ACC112 (cell line): ENCODE results near the gene NOL8.

Experiments
- H2AFZ ChIP-seq: fragments of 200-600 bp; sonication (generic); one replicate; pipeline ENCODE4 v1.6.0; 2017; ENCODE audit warnings: antibody characterized with exemption, low read length; ENCODE audit not compliant: unreplicated experiment
- H3K27ac ChIP-seq: fragments of 200-600 bp; sonication (generic); 2 replicates; pipeline ENCODE4 v1.5.1; 2014; ENCODE audit warnings: low read depth, mild to moderate bottlenecking, antibody characterized with exemption, low read length, moderate library complexity
- H3K27me3 ChIP-seq: fragments of 200-600 bp; sonication (generic); 2 replicates; pipeline ENCODE4 v1.6.1; 2014; ENCODE audit warnings: mild to moderate bottlenecking, antibody characterized with exemption, low read length, moderate library complexity, mixed read lengths; ENCODE audit not compliant: insufficient read depth
- H3K36me3 ChIP-seq: fragments of 200-600 bp; sonication (generic); 2 replicates; pipeline ENCODE4 v1.6.1; 2016; ENCODE audit warnings: mild to moderate bottlenecking, antibody characterized with exemption, low read length, moderate library complexity, mixed read lengths; ENCODE audit not compliant: insufficient read depth
- H3K4me1 ChIP-seq: fragments of 200-600 bp; sonication (generic); one replicate; pipeline ENCODE4 v1.6.1; 2016; ENCODE audit warnings: low read length, mixed read lengths; ENCODE audit not compliant: insufficient read depth, unreplicated experiment, control insufficient read depth
- H3K4me3 ChIP-seq: fragments of 200-600 bp; sonication (generic); 2 replicates; pipeline ENCODE4 v1.5.1; 2014; ENCODE audit warnings: mild to moderate bottlenecking, low read depth, low read length
- H3K79me2 ChIP-seq: fragments of 200-600 bp; sonication (generic); one replicate; pipeline ENCODE4 v1.6.0; 2016; ENCODE audit warnings: low read length; ENCODE audit not compliant: control insufficient read depth, unreplicated experiment, insufficient read depth

The NOL8 gene

DNA sequence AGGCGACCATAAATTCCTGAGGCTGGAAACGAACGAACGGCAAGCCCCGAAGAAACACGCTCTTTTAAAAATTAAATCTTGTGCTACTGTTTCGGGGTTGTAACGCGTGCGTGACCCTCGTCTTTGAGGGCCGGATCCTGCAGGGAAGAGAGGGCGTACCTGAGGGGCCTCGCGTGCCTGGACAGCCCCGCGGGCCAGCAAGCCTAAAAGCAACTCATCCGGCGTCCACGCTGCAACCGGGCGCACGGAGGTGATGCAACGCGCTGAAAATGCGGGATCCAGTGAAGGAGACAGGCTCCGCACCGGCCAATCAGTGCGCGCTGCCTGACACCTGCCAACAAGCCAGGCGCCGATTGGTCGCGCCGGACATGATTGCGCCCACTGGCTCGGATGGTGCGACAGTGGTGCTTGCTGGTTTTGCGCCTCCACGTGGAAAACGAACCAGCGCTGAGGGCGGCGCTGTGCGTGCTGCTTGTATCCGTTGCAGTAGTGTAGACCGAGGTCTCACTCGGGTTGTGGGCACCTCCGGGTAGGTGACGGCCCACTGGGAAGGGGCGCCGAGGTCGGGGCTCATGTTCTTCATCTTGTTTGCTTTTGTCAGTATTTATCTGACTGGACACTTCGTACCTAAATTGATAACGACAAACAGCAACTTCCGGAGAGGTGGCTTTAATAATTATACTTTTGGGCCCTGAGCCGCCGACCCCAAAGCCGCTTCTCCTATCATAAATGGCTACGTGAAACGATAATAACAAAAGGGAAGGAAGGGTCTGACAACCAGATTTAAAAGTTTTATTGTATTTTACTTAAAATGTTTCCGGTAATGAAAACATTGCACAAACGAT is 31.5 kb downstream of the NOL8 start, which contains the start of gene IARS1:
Gene IARS1, minus strand, starts transcription at position 246 of the 845 bp plus-strand sequence. CDS start 4,278 bp downstream, outside the sequence.
- Histone ChIP-seq H3K27me3 (no peaks in the 10 kb centered on the region), H3K27ac (peak within 1 kb of the TSS; percentile 69), H3K36me3 (peaks cover 24% of the 10 kb centered on the region), H3K79me2 (peaks cover 57% of the 10 kb centered on the region), H2AFZ (peak within 1 kb of the TSS; percentile 44), H3K4me1 (peaks cover 35% of the 10 kb centered on the region), H3K4me3 (peak within 1 kb of the TSS; percentile 90)

- H3K4me1 ChIP-seq = peaks cover 35% of the 10 kb centered on the region
- H3K36me3 ChIP-seq = peaks cover 23% of the 10 kb centered on the region
- peak overlapping the region; percentile 69 for H3K27ac ChIP-seq
- peak overlapping the region; percentile 90 for H3K4me3 ChIP-seq
- H3K79me2 ChIP-seq = peaks cover 61% of the 10 kb centered on the region
- H3K27me3 ChIP-seq = no peaks in the 10 kb centered on the region
- H2AFZ ChIP-seq = no peak overlapping the region
These were observed 32.1 kb downstream of the NOL8 start for GRCh38 chr9:92293075-92293354.

GRCh38 chr9:92292338-92293074 is 32.6 kb downstream of the NOL8 start:
- H3K79me2 ChIP-seq = peaks cover 64% of the 10 kb centered on the region
- peaks cover 23% of the 10 kb centered on the region for H3K36me3 ChIP-seq
- peaks cover 35% of the 10 kb centered on the region for H3K4me1 ChIP-seq
- no peaks in the 10 kb centered on the region for H3K27me3 ChIP-seq
- peak overlapping the region; percentile 90 for H3K4me3 ChIP-seq
- H2AFZ ChIP-seq = no peak overlapping the region
- peak overlapping the region; percentile 69 for H3K27ac ChIP-seq

- H3K27ac ChIP-seq = no peak overlapping the region
- H3K36me3 ChIP-seq = peaks cover 28% of the 10 kb centered on the region
- no peak overlapping the region for H2AFZ ChIP-seq
- peaks cover 70% of the 10 kb centered on the region for H3K79me2 ChIP-seq
- peaks cover 35% of the 10 kb centered on the region for H3K4me1 ChIP-seq
- H3K27me3 ChIP-seq = no peaks in the 10 kb centered on the region
- H3K4me3 ChIP-seq = peak overlapping the region; percentile 90
These were observed 33.6 kb downstream of the NOL8 start for GRCh38 chr9:92291577-92291976.

GRCh38 chr9:92290785-92291429 is 34.2 kb downstream of the NOL8 start:
- H3K27me3 ChIP-seq = no peaks in the 10 kb centered on the region
- peaks cover 71% of the 10 kb centered on the region for H3K79me2 ChIP-seq
- H3K27ac ChIP-seq = peak overlapping the region; percentile 10; the same call in 1 of the 2 replicates
- H3K36me3 ChIP-seq = peaks cover 29% of the 10 kb centered on the region
- H3K4me3 ChIP-seq = peak overlapping the region; percentile 90
- no peak overlapping the region for H2AFZ ChIP-seq
- peaks cover 35% of the 10 kb centered on the region for H3K4me1 ChIP-seq

DNA sequence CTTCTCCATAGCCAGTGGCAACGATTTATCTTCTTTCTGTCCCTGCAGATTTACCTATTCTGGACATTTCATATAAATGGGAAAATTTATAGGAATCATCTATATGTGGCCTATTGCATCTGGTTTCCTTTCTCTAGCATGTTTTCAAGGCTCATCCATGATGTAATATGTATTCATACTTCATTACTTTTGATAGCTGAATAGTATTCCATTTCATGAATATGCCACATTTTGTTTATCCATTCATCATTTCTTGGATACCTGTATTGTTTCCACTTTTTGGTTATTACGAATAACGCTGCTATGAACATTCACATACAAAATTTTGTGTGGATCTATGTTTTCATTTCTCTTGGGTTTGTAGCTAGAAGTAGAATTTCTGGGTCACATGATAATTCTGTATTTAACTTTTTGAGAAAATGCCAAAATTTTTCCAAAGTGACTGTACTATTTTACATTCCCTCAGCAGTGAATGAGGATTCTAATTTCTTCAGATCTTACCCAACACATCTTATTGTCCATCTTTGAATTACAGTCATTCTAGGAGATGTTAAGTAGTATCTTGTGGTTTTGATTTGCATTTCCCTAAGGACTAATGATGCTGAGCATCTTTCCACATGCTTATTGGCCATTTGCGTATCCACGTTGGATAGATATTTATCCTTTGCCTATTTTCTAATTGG is 35.3 kb downstream of the NOL8 start:
- H3K4me3 ChIP-seq = 0 out of 2 replicates have a peak overlapping the region, but pooled peaks have one; percentile 90
- no peak overlapping the region for H2AFZ ChIP-seq
- peaks cover 40% of the 10 kb centered on the region for H3K36me3 ChIP-seq
- no peaks in the 10 kb centered on the region for H3K27me3 ChIP-seq
- H3K4me1 ChIP-seq = peaks cover 34% of the 10 kb centered on the region
- no peak overlapping the region for H3K27ac ChIP-seq
- H3K79me2 ChIP-seq = peaks cover 81% of the 10 kb centered on the region

DNA sequence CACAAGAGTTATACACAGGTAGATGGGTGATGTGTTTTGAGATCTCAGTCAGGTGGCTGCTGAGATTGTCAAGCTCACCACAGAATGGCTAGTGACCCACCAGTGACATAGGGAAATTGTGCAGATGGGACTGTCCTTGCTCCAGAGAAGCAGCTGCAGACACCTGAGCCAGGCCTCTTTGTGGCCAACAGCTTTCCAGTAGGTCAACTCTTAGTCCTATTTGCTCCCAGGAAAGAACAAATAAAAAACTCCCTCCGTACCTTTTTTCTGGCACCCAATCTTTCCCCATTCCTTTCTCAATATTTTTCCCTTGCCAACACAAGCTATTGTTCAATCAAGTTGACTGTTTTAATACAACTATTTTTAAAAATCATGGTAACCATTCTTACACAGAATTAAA is 45.8 kb downstream of the NOL8 start:
- H3K4me1 ChIP-seq = peaks cover 5% of the 10 kb centered on the region
- no peaks in the 10 kb centered on the region for H3K27me3 ChIP-seq
- no peak overlapping the region for H2AFZ ChIP-seq
- H3K27ac ChIP-seq = no peak overlapping the region
- H3K4me3 ChIP-seq = no peak overlapping the region
- peaks cover 63% of the 10 kb centered on the region for H3K36me3 ChIP-seq
- peaks cover 18% of the 10 kb centered on the region for H3K79me2 ChIP-seq

- no peak overlapping the region for H2AFZ ChIP-seq
- H3K36me3 ChIP-seq = peaks cover 67% of the 10 kb centered on the region
- H3K27me3 ChIP-seq = no peaks in the 10 kb centered on the region
- peaks cover 12% of the 10 kb centered on the region for H3K79me2 ChIP-seq
- no peak overlapping the region for H3K4me3 ChIP-seq
- 0 out of 2 replicates have a peak overlapping the region, but pooled peaks have one; percentile 1 for H3K27ac ChIP-seq
- peaks cover 5% of the 10 kb centered on the region for H3K4me1 ChIP-seq
These were observed 47.0 kb downstream of the NOL8 start for GRCh38 chr9:92278110-92278509.

GRCh38 chr9:92276331-92277032 is 48.7 kb downstream of the NOL8 start:
- Histone ChIP-seq H3K79me2 (peaks cover 6% of the 10 kb centered on the region), H3K27me3 (no peaks in the 10 kb centered on the region), H3K36me3 (peaks cover 71% of the 10 kb centered on the region), H3K4me3 (no peak overlapping the region), H3K27ac (no peak overlapping the region), H2AFZ (no peak overlapping the region), H3K4me1 (peaks cover 5% of the 10 kb centered on the region)

GRCh38 chr9:92275541-92275940 is 49.6 kb downstream of the NOL8 start:
- peaks cover 76% of the 10 kb centered on the region for H3K36me3 ChIP-seq
- H3K4me3 ChIP-seq = no peak overlapping the region
- no peak overlapping the region for H3K27ac ChIP-seq
- no peaks in the 10 kb centered on the region for H3K27me3 ChIP-seq
- H3K79me2 ChIP-seq = peaks cover 3% of the 10 kb centered on the region
- no peak overlapping the region for H2AFZ ChIP-seq
- peaks cover 5% of the 10 kb centered on the region for H3K4me1 ChIP-seq
